HL-60 (cell line): ENCODE results near the gene EXOSC7.

Experiments used
- CTCF ChIP-seq: IDR thresholded peaks from one replicate; pipeline ENCODE4 v1.5.1; 2011; ENCODE audit warnings: low read length, control low read depth, inconsistent platforms; ENCODE audit not compliant: insufficient read depth
- POLR2AphosphoS5 ChIP-seq: IDR thresholded peaks from 2 replicates; pipeline ENCODE4 v1.6.1; 2012; ENCODE audit warnings: low read depth

GRCh38 chr3:44965165-44965564 lies 10.9 kb upstream of the EXOSC7 start:
- TF ChIP-seq CTCF: no peak
- no peak for TF ChIP-seq POLR2AphosphoS5
